KG1 (cell line): ENCODE measurements around the gene CAST.
A peak's percentile ranks its signal among the peaks of the same experiment; 100 is the strongest.

ENCODE experiments used
- DNase-seq: peaks from one replicate; lab custom pipeline; 2025; lab: John Stamatoyannopoulos, UW

The CAST gene

DNA sequence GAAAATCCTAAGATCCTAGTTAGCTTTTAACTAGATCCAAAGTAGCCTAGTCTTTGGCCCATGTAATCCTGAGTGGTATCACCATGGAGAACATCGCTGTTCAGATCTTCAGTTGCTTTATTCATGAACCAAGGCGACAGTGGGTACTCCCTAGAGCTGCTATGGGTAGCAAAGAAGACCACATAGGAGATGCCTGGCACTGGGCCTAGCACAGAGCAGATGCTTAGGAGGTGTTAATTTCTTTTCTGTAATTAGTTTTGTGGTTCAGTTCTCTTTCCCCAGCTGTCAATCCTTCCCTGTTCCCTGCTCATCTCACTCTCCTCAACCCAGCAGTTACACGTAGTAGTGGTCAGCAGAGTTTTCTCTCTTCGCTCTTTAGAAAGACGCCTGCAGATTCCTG is 9.3 kb downstream of the CAST start:
- DNase-seq: no peak

GRCh38 chr5:96673127-96673526 is 11.0 kb downstream of the CAST start:
- no peak for DNase-seq

- no peak for DNase-seq
Measured at GRCh38 chr5:96675882-96676281, 13.7 kb downstream of the CAST start.

DNA sequence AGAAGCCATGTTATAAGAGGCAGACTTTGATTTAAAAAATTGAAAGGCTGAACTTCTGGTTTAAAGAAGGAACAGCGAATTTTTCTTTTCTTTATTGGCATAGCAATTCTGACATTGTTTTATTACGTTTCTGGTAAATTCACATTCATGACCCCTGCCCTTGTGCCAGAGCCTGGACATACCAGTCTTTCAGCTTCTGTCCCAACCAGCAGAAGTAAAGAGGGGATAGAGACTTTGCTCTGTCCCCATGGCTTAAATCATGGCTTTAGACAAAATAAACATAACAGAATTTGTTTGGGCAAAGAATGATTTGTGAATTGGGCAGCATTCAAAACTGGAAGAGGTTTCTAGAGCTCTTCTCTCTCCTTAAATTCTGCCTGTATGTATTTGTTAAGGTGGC is 15.3 kb downstream of the CAST start:
- DNase-seq: no peak

DNA sequence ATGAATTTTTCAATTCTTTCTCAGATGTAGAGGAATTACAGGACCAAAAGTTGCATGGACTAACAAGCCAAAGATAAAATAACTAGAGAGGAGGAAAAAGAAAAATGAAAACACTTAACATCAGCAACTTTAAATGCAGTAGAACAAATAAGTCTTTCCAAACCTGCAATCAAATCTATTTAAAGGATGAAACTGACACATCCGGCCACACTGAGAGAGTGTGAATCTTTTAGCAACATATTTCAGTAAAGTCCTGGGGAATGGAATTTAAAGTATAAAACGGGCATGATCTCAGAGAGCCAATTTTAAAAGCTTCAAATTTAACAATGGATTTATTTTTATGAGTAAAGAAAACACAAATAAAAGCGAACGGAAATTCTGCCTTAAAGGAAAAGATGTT is 17.1 kb downstream of the CAST start:
- DNase-seq: no peak

GRCh38 chr5:96680759-96681470 is 18.7 kb downstream of the CAST start:
- no peak for DNase-seq

- no peak for DNase-seq
Measured at GRCh38 chr5:96683392-96683791, 21.2 kb downstream of the CAST start.

GRCh38 chr5:96683810-96684209 is 21.6 kb downstream of the CAST start:
- DNase-seq: no peak

GRCh38 chr5:96687080-96687479 is 24.9 kb downstream of the CAST start:
- DNase-seq: no peak

DNA sequence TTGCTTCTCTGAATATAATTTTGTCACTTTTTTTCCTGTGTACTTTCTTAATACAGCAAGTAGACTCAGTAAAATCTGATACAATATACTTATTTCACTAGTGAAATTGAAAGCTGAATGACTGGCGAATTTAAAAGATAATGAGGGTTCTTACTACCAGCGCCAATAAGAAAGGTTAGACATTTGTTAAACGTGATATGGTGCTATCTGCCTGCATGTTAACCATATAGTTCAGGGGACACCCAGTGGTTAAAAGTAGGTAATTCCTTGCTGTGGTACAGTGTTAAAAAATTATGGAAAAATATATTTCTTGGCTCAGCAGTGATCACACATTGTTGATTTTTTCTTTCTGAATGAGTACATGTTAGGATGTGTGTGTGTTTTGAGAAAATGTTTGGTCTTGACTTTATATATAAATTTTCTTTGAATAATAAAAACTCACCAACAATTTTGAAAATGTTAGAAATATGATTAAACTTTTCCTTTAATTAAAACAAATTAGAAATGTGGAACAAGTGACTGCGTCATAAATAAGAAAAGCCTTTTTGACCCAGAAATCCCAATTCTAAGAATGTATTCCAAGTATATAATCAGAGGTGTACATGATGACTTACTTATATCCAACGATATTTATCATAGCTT is 25.8 kb downstream of the CAST start:
- DNase-seq: peak; percentile 0

GRCh38 chr5:96690861-96691260 is 28.7 kb downstream of the CAST start:
- no peak for DNase-seq

DNA sequence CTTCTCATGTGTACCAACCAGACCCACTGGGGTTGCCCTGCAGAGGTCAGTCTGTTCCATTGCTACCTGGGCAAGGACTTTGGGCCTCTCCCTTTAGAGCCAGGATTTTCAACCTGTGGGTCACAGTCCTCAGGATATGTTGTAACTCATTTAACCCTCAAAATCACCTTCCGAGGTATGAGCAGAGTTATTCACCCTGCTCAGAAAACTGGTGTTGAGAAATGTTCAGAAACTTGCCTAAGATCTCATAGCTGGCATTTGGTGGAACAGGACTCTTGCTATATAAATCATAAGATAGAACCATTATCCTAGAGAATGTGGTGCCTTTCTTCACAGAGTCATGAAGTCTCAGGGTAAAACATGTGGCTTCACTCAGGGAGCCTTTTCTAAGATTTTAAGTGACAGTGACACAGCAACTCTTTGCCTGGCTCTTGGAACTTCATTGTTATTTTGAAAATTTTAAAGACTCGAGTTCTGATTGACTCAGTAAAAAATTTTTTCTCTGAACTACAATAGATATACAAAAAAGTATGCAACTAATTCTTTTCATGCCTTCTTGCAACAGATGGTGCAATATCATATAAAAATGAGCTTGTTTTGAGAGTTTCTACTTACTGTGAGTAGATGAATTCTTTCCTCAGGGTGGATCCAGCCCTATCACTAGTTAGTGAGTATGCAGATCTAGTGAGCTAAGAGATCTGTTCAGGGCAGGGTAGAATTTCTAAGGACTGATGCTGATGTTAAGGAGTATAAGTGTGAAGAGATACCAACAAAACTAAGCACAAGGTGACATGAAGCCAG is 29.5 kb downstream of the CAST start:
- DNase-seq: no peak

DNA sequence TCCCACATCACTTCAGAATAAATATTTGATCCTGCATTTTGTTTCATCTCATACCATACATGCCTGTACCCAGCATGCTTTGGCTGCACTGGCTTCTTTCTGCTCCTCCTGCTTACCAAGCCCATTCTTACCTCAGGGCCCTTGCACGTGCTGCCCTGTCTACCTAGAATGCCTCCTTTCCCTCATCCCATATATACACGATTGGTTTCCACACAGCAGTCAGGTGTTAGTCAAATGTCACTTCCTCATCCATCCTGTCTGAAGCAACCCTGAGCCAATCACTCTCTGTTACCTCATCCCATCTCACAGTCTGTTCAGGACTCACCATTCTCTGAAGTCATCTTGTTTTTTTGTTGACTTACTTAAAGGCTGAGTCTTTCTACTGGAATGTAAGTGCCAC is 30.3 kb downstream of the CAST start:
- no peak for DNase-seq

- DNase-seq: no peak
Measured at GRCh38 chr5:96699186-96699820, 37.1 kb downstream of the CAST start.

DNA sequence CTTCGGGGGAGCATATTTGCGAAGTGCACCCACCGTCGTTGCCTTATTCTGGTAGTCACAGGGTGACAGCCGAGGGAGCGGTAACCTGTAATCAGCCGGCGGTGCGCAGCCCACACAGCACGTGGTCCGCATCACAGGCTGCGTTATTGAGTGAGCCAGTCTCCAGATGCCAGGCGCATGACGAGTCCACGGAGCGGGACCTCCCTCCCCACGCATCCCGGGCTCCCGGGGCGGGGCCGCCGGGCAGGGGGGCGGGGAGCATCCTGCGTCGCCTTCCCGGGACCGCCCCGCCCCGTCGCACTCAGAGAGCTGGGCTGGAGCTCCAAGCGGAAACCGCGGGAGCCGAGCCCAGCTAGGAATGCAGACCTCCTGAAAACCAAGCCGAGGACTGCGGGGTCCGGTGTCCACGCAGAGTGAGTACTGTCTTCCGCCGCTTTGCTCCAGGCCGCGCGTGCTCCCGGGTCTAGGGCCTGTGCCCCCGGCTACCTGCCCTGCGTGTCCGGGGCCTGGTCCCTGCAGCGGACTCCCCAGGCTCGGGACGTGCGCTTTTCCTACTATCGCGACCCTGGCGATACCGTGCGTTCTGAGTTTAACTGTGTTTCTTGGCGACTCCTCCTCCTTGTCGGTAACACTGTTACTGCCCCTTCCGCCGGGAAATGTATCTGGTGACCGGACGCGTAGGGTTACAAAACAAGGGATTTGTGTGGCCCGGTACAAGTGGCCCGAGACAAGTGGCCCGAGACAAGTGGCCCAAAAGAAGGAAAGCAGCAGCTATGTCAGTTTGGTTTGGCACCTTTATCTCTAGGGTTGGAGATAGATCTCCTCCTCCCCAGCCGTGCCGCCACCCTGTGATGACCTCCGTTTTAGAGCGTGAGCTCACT is 40.6 kb downstream of the CAST start:
- no peak for DNase-seq

DNA sequence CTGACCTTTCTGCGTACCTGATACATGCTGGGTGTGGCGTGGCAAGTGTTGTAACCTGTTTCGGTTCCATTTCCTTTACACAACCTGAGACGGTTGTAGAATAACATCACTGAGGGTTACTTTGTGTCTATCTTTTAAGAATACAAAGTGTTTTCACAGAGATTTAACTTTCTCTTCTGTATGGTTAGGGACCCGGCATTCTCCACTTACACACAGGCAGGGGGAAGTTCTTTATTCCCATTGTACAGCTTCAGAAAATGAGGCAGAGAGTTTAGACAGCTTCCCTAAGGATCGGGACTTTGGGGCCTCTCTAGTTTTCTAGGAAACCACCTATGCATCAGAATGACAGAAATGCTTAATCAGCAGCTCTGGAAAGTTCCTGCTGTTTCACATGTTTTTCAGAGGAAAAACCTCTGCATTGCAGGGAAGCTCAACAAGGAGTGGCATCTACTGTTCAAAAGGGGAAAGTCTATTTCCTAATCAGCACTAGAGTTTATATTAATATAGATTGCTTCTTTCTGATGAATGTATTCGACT is 41.3 kb downstream of the CAST start:
- DNase-seq: no peak

GRCh38 chr5:96703995-96704394 is 41.8 kb downstream of the CAST start:
- no peak for DNase-seq

DNA sequence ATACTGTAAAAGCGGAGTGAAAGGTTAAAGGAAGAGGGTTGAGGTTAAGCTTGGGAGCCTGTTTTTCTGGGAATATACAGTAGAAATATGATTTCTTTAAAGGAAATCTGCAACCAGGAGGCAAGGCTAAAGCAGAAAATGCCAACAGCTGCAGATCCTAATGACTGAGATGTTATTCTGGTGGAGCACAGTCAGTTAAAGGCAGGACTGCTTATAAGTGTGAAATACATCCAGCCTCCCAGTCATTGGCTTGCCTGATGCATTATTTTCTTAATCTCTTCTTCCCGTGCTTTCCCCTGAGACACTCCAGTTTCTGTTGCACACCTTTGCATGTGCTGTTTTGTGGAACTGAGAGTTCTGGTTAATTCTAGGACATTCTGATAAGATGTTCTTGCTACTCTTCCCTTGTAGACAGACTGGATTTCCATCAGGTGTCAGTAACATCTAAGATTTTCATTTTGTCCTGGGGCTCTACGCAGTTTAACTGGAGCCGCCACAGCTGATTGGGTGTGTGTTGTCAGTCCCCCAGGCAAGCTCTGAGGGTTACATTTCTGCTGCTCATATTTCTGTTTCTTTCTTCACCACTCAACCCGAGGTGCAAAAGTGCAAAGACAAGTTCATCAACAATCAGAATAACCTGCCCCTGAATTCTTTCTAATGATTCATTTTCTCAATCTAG is 44.4 kb downstream of the CAST start:
- no peak for DNase-seq

DNA sequence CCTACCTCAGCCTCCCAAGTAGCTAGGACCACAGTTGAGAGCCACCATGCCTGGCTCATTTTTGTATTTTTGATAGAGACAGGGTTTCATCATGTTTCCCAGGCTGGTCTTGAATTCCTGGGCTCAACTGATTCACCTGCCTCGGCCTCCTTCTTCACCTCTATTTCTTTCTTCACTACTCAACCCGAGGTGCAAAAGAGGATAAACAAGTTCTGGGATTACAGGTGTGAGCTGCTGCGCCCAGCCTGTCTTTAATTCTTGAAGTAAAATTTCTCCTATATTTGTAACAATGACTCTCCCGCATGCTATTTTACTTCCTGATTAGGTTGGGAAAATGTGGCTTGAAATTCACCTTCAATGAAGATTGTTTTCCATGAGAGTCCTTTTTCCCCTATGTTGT is 46.4 kb downstream of the CAST start:
- DNase-seq: no peak

- no peak for DNase-seq
Measured at GRCh38 chr5:96709152-96709821, 47.1 kb downstream of the CAST start.
